GM18505 (cell line): ENCODE measurements around the gene HIVEP3.

Experiments used
- ATAC-seq: cut with Tn5 transposase; IDR thresholded peaks from one replicate; pipeline ENCODE4 v1.9.1; 2021; ENCODE audit not compliant: unreplicated experiment
- POLR2A ChIP-seq: IDR thresholded peaks from 4 replicates; pipeline ENCODE4 v1.6.1; 2011; ENCODE audit warnings: borderline replicate concordance; ENCODE audit not compliant: insufficient read depth, insufficient read length; ENCODE audit errors: extremely low read depth

Gene HIVEP3

GRCh38 chr1:41512701-41513382, 405.9 kb downstream of the HIVEP3 start:
- TF ChIP-seq POLR2A, result no peak
- no peak for ATAC-seq

GRCh38 chr1:41511239-41511540, 407.5 kb downstream of the HIVEP3 start:
- ATAC-seq, result no peak
- TF ChIP-seq POLR2A, result no peak

GRCh38 chr1:41510531-41511238, 408.0 kb downstream of the HIVEP3 start:
- ATAC-seq, result no peak
- TF ChIP-seq POLR2A, result no peak

GRCh38 chr1:41509270-41509671, 409.5 kb downstream of the HIVEP3 start:
- TF ChIP-seq POLR2A, result no peak
- no peak for ATAC-seq

- TF ChIP-seq POLR2A, result no peak
- ATAC-seq, result no peak
These were observed 410.4 kb downstream of the HIVEP3 start for GRCh38 chr1:41508290-41508689.

GRCh38 chr1:41507836-41508235, 410.9 kb downstream of the HIVEP3 start:
- no peak for ATAC-seq
- TF ChIP-seq POLR2A, result no peak

- no peak for ATAC-seq
- no peak for TF ChIP-seq POLR2A
These were observed 411.5 kb downstream of the HIVEP3 start for GRCh38 chr1:41507110-41507720.

- ATAC-seq, result no peak
- TF ChIP-seq POLR2A, result no peak
These were observed 414.3 kb downstream of the HIVEP3 start for GRCh38 chr1:41504114-41505035.

- ATAC-seq, result no peak
- TF ChIP-seq POLR2A, result no peak
These were observed 415.1 kb downstream of the HIVEP3 start for GRCh38 chr1:41503538-41504113.

- TF ChIP-seq POLR2A, result no peak
- no peak for ATAC-seq
These were observed 415.8 kb downstream of the HIVEP3 start for GRCh38 chr1:41502912-41503311.

GRCh38 chr1:41501581-41501980, 417.1 kb downstream of the HIVEP3 start:
- ATAC-seq, result no peak
- TF ChIP-seq POLR2A, result no peak

- TF ChIP-seq POLR2A, result no peak
- no peak for ATAC-seq
These were observed 417.8 kb downstream of the HIVEP3 start for GRCh38 chr1:41500781-41501518.
